Activated T-cell treated with anti-CD3 and anti-CD28 coated beads, Interleukin-2, amount 50 U/mL, for 72 hours (primary cell): ENCODE results near the gene ABCC1. TPM values are rescaled to one million over a fixed set of nuclear protein-coding genes. Genes with fewer than 3 reads are reported as not detected.
"Not testable (repeated sequence)": the region's sequence is repeated elsewhere in the genome, so short reads cannot be mapped to it uniquely, and the experiment has no call there.

ENCODE experiments used
- ATAC-seq, 2 donors: fragments of 150-1000 bp; cut with Tn5 transposase; replicated peaks in 1 of 2; 2 replicates each; pipeline ENCODE4 v1.10.0; 2021; ENCODE audit warnings: moderate library complexity in 2 of 2, mild to moderate bottlenecking in 1 of 2
- DNase-seq, 2 donors: peaks; one replicate each; pipeline ENCODE4 v3.0.0; 2021 to 2022; ENCODE audit warnings: mixed read lengths in 1 of 2
- H3K27ac Mint-ChIP-seq: one replicate; pipeline ENCODE4 v1.8.0; 2022; ENCODE audit warnings: mild to moderate bottlenecking, moderate library complexity, mixed read lengths
- H3K27me3 Mint-ChIP-seq: one replicate; pipeline ENCODE4 v1.8.0; 2022; ENCODE audit warnings: low read depth, mixed read lengths
- H3K36me3 Mint-ChIP-seq, 2 donors: one replicate each; pipeline ENCODE4 v1.8.0; 2022; ENCODE audit warnings: mixed read lengths in 2 of 2, mild to moderate bottlenecking in 1 of 2; ENCODE audit not compliant: insufficient read depth in 2 of 2
- H3K4me1 Mint-ChIP-seq: one replicate; pipeline ENCODE4 v1.8.0; 2022; ENCODE audit warnings: low read depth, mixed read lengths
- H3K4me3 Mint-ChIP-seq, 2 donors: one replicate each; pipeline ENCODE4 v1.8.0; 2022; ENCODE audit warnings: mild to moderate bottlenecking in 2 of 2, mixed read lengths in 2 of 2, moderate library complexity in 2 of 2
- H3K9me3 Mint-ChIP-seq, 2 donors: one replicate each; pipeline ENCODE4 v1.8.0; 2022; ENCODE audit warnings: mixed read lengths in 2 of 2
- total RNA-seq, 2 donors: library from RNA; stranded (reverse); gene quantifications; one replicate each; pipeline ENCODE4 v1.2.3, GENCODE V29; 2022

The ABCC1 gene
- total RNA-seq, 2 donors from 2014 or later: 82.3 to 90.4 TPM

DNA sequence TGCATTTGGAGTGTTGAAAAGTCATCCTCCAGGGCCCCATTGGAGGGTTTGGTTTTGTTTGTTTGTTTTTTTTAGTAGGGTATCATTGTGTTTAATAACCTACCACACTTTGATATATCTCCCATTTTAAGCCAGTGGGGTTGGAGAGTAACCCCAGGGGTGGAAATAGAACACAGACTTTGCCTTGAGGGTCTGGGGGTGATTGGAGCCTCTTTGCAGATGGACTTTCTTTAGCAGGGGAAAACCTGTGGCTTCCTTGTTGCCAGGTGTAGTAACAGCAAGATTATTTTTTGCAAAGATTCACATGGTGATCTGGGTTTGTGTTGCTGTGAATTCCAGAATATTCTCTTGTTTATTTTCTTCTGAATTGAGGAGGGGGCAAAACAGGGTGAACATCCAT lies 1.5 kb downstream of the ABCC1 start:
- peaks cover 66% of the 10 kb centered on the region for H3K4me1 Mint-ChIP-seq
- peak overlapping the region; percentile 98 for H3K27ac Mint-ChIP-seq
- DNase-seq (no peak), ATAC-seq (no peak)
- H3K9me3 Mint-ChIP-seq: no peaks in the 10 kb centered on the region
- H3K27me3 Mint-ChIP-seq: no peaks in the 10 kb centered on the region
- H3K4me3 Mint-ChIP-seq: peak overlapping the region; percentile 96 to 99
- peaks cover 12 to 25% of the 10 kb centered on the region in 2 donors for H3K36me3 Mint-ChIP-seq

DNA sequence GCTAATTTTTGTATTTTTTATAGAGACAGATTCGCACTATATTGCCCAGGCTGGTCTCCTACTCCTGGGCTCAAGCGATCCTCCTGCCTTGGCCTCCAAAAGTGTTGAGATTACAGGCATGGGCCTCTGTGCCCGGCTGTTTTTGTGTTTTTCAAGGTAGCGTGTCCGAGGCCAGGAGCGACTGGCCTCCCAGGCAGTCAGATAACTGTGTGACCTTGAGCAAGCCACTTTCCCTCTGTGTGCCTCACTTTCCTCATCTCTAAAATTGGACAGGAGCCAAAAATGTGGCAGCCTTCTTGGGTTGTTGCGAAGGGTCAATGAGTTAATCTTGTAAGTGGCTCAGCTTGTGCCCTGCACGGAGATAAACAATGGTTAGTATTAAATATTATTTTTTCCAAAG lies 2.4 kb downstream of the ABCC1 start:
- DNase-seq (no peak), ATAC-seq (no peak)
- Mint-ChIP-seq H3K36me3 (peaks cover 12 to 28% of the 10 kb centered on the region in 2 donors), H3K27me3 (no peaks in the 10 kb centered on the region), H3K9me3 (no peaks in the 10 kb centered on the region), H3K4me3 (peak overlapping the region; percentile 96 to 99), H3K4me1 (peaks cover 68% of the 10 kb centered on the region), H3K27ac (peak overlapping the region; percentile 98)

DNA sequence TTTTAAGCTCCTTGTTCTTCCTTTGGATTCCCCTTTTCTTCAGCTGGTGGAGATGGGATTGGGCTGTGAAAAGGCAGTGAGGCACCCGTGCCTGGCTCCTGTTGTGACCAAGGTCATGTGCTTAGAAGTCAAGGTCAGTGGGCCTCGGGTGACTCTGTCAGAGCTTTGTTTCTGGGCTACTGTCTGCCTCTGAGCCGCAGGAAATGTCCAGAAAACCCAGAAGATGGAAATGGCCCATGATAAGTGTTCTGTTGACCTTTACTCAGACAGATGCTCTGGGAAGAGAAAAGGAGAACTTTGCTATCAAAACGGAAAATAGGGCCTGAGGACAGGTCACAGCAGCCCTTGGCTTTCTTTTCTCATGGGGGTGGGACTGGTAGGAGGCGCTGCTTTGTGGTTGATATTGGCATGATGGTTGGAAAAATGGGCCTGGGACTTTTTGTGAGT lies 2.9 kb downstream of the ABCC1 start:
- Mint-ChIP-seq H3K4me1 (peaks cover 71% of the 10 kb centered on the region), H3K36me3 (peaks cover 12 to 28% of the 10 kb centered on the region in 2 donors), H3K9me3 (no peaks in the 10 kb centered on the region), H3K4me3 (peak overlapping the region; percentile 96 to 99), H3K27me3 (no peaks in the 10 kb centered on the region), H3K27ac (peak overlapping the region; percentile 98)
- ATAC-seq: no peak
- DNase-seq: no peak

DNA sequence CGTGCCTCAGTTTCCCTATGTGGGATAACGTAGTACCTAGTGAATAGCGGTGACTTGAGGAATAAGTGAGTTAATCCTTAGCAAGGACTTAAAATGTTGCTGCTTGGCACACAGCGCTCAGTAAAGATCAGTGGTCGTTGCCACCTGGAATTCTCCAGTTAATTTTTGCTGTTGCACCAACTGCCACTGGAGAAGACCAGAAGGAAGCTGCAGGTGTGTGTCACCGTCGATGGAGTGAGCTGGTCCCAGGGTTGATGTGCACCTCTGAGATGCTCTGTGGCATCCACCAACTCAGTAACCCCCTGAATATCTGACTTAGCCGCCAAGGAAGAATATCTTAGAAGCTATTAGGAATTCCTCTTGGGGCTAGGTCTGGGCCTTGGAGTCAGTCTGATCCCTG lies 4.1 kb downstream of the ABCC1 start:
- no peaks in the 10 kb centered on the region for H3K9me3 Mint-ChIP-seq
- H3K4me3 Mint-ChIP-seq: peak overlapping the region; percentile 96 to 99
- H3K36me3 Mint-ChIP-seq: peaks cover 12 to 28% of the 10 kb centered on the region in 2 donors
- H3K27ac Mint-ChIP-seq: peak overlapping the region; percentile 25
- ATAC-seq: no peak
- H3K4me1 Mint-ChIP-seq: peaks cover 76% of the 10 kb centered on the region
- DNase-seq: no peak
- no peaks in the 10 kb centered on the region for H3K27me3 Mint-ChIP-seq

DNA sequence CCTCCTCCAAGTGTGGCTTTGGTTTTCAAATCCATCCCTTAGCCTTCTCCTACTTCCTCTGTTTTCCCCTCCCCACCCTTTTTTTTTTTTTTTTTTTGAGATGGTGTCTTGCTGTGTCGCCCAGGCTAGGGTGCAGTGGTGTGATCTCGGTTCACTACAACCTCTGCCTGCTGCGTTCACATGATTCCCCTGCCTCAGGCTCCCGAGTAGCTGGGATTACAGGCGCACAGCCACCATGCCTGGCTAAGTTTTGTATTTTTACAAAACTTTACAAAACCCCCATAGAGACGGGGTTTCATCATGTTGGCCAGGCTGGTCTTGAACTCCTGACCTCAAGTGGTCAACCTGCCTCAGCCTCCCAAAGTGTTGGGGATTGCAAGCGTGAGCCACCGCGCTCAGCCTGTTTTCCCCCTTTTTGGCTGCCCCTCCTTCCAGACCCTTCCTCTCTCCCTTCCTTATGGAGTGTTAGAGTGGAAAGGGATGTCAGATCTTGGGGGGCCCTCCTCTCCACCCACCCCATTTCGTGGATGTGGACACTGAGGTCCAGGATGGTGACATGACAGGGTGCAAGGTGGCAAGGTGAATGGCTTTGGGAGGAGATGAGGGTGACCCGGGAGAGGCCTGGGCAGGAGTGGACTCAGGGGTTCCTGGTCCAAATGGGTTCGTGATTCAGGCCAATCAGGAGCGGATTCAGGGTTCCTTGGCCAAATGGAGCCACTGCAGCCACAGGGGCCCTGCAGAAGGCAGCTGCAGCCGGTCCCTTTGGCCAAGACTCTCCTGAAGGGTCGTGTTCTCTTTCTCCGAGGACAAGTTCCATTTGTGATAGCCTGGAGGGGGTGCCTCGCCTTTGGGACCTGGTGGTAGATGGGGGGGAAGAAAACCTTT lies 4.8 kb downstream of the ABCC1 start:
- H3K36me3 Mint-ChIP-seq: peaks cover 12 to 28% of the 10 kb centered on the region in 2 donors
- no peaks in the 10 kb centered on the region for H3K9me3 Mint-ChIP-seq
- no peaks in the 10 kb centered on the region for H3K27me3 Mint-ChIP-seq
- DNase-seq (no peak), ATAC-seq (no peak)
- peak overlapping the region in 1 of 2 donors; percentile 32 for H3K4me3 Mint-ChIP-seq
- no peak overlapping the region for H3K27ac Mint-ChIP-seq
- H3K4me1 Mint-ChIP-seq: peaks cover 76% of the 10 kb centered on the region

DNA sequence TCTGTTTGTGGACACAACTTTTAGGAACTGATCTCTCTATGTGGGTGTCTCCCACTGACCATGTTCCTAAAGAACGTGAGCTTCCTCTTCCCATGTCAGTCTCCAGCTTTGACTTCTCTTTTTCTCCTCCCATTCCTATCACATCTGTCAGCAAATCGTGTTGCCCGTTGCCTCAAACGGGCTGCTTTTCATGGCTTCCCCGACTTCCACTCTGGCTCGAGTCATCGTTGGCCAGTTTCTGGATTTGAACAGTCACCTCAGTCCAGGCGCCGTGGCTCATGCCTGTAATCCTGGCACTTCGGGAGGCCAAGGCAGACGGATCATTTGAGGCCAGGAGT lies 5.4 kb downstream of the ABCC1 start:
- DNase-seq (no peak), ATAC-seq (no peak)
- Mint-ChIP-seq H3K36me3 (peaks cover 12 to 28% of the 10 kb centered on the region in 2 donors), H3K27me3 (no peaks in the 10 kb centered on the region), H3K9me3 (no peaks in the 10 kb centered on the region), H3K4me1 (peaks cover 82% of the 10 kb centered on the region), H3K4me3 (peak overlapping the region in 1 of 2 donors; percentile 12), H3K27ac (peak overlapping the region; percentile 0)

DNA sequence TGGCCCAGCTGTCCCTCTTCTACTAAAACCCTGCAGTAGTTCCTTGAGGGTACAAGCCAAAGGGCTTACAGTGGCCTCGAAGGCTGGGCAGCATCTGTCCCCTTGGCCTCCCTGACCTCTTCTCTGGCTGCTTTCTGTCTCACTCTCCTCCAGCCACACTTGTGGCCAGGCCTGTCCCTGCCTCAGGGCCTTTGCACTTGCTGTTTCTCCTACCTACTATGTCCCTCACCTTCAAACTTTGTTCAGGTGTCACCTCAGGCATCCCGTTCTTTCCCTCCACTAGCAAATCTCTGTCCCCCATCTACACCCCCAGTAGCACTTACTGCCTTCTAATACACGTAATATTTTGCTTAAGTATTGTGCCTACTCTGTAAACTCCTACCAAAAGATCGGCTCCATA lies 6.0 kb downstream of the ABCC1 start:
- Mint-ChIP-seq H3K4me1 (peaks cover 89% of the 10 kb centered on the region), H3K9me3 (no peaks in the 10 kb centered on the region), H3K36me3 (peaks cover 16 to 29% of the 10 kb centered on the region in 2 donors), H3K4me3 (peak overlapping the region; percentile 2 to 14), H3K27me3 (no peaks in the 10 kb centered on the region), H3K27ac (peak overlapping the region; percentile 52)
- no peak for ATAC-seq
- DNase-seq: no peak

DNA sequence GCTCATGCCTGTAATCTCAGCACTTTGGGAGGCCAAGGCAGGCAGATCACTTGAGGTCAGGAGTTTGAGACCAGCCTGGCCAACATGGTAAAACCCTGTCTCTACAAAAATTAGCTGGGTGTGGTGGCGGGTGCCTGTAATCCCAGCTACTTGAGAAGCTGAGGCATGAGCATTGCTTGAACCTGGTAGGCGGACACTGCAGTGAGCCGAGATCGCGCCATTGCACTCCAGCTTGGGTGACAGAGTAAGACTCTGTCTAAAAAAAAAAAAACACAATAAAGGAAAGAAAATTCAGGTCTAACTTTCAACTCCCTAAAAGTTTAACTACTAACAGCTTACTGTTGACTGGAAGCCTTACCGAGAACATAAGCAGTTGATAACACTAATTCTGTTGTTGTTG lies 6.7 kb downstream of the ABCC1 start:
- H3K36me3 Mint-ChIP-seq: peaks cover 12 to 25% of the 10 kb centered on the region in 2 donors
- H3K4me3 Mint-ChIP-seq: peak overlapping the region in 1 of 2 donors; percentile 34
- not testable (repeated sequence) for H3K9me3 Mint-ChIP-seq, DNase-seq, H3K27me3 Mint-ChIP-seq, ATAC-seq
- peaks cover 90% of the 10 kb centered on the region for H3K4me1 Mint-ChIP-seq
- H3K27ac Mint-ChIP-seq: peak overlapping the region; percentile 52

DNA sequence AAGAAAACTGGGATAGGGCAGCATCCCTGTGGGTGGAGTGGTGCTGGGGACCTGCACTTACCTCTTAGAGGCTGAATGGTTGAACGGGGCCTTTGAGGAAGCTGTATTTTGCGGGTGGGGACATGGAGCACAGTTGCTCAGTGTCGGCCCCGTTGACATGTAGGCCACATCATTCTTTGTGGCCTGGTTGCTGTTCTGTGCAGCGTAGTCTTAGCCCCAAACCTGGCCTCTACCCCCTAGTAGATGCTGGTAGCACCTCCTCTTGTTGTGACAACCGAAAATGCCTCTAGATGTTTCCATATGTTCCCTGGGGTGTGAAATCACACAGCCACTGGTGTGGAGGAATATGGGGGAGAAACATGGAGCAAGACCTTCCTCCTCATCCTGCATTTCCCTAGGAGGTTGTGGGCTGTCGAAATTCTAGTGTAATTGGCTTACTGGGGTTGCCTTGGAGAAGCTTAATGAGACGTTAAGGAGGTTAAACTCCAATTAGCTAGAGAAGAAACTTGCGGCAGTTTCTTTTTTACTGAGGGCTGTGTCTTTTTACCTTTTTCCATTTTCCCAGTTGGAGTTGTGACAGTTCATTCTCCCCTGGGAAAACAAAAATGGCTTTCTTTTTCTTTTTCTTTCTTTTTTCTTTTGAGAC lies 9.4 kb downstream of the ABCC1 start:
- DNase-seq: no peak
- ATAC-seq: peak in 1 of 2 donors; percentile 27
- peak overlapping the region; percentile 99 for H3K27ac Mint-ChIP-seq
- peak overlapping the region in 1 of 2 donors; percentile 91 for H3K4me3 Mint-ChIP-seq
- peaks cover 87% of the 10 kb centered on the region for H3K4me1 Mint-ChIP-seq
- H3K9me3 Mint-ChIP-seq: peaks cover 3 to 10% of the 10 kb centered on the region in 2 donors
- H3K27me3 Mint-ChIP-seq: no peaks in the 10 kb centered on the region
- H3K36me3 Mint-ChIP-seq: peaks cover 19 to 34% of the 10 kb centered on the region in 2 donors

DNA sequence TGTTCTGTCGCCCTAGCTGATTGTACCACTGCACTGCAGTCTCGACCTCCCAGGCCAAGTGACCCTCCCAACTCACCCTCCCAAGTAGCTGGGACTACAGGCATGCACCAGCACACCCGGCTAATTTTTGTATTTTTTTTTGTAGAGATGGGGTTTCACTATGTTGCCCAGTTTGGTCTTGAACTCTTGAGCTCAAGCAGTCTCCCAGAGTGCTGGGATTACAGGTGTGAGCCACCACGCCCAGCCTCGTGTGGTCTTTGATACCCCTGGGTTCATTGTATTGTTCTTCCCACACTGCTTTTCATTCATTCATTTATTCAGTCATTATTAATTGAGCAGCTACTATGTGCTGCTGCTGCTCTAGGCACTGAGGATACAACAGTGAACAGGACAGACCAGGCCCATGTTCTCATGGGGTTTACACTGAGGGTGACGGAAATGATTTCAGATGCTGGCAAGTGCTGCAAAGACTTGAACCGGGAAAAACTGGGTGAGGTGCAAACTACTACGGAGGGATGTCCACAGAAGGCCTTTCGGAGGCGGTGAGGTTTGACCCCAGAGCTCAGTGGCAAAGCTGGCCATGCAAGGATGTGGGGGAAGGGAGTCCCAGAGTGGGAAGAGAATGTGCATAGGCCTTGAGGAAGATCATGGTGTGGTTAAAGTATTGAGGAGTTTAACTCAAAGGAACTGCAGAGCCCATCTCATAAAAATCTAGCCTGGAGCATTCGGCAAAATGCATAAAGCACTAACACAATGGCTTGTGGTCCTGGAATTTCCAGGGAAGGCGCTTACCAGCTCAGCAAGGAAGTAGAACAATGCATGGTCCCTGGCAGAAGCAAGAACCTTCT lies 10.9 kb downstream of the ABCC1 start:
- no peaks in the 10 kb centered on the region for H3K27me3 Mint-ChIP-seq
- peaks cover 86% of the 10 kb centered on the region for H3K4me1 Mint-ChIP-seq
- DNase-seq: no peak
- no peak for ATAC-seq
- peaks cover 21 to 40% of the 10 kb centered on the region in 2 donors for H3K36me3 Mint-ChIP-seq
- H3K9me3 Mint-ChIP-seq: peaks cover 3 to 13% of the 10 kb centered on the region in 2 donors
- peak overlapping the region; percentile 99 for H3K27ac Mint-ChIP-seq
- H3K4me3 Mint-ChIP-seq: peak overlapping the region; percentile 69 to 91

DNA sequence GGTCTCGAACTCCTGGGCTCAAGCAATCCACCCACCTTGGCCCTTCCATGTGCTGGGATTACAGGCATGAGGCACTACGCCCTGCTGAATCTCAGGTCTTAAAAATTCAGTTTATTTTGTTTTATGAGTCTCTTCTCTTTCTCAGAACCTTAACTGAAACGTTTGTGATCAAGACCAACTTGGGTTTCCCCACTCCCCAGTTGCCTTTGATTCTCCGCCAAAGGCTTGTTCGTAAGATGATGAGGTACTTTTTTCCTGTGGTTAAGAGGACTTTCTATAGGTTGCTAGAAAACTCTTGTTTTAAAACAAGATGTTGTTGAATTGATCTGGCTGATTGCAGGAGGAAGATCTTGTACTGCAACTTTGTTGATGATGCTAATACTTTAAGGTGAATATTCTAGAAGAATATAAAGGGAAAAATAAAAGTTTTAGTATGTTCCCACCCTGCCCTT lies 11.7 kb downstream of the ABCC1 start:
- Mint-ChIP-seq H3K27ac (peak overlapping the region; percentile 99), H3K4me3 (peak overlapping the region; percentile 69 to 91), H3K27me3 (no peaks in the 10 kb centered on the region), H3K36me3 (peaks cover 18 to 40% of the 10 kb centered on the region in 2 donors), H3K9me3 (peaks cover 3 to 13% of the 10 kb centered on the region in 2 donors), H3K4me1 (peaks cover 86% of the 10 kb centered on the region)
- DNase-seq (peak; percentile 78 to 83), ATAC-seq (peak; percentile 91 to 93)

DNA sequence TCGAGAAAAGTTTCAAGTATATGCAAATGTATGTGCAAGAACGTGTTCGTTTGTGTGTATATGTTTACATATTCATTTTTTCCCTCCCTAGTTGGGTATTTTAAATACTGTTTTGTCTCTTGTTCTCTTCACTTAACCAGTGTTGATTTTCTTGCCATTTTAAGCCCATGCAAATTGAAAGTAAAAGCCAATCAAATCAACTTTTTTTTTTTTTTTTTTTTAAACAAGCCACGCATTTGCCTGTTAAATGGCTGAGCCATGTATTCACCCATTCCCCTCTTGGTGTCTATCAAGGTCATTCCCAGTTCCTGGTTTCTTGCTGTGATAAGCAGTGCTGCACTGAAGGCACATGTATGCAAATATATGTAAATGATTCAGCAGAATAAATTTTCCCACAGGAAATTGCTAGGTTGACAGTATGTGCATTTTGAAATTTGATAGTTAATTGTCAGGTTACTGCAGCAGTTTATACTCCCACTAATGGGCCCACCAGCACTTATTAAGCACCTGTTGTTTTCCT lies 12.2 kb downstream of the ABCC1 start:
- H3K36me3 Mint-ChIP-seq: peaks cover 18 to 40% of the 10 kb centered on the region in 2 donors
- no peaks in the 10 kb centered on the region for H3K27me3 Mint-ChIP-seq
- H3K9me3 Mint-ChIP-seq: peaks cover 3 to 13% of the 10 kb centered on the region in 2 donors
- ATAC-seq (peak; percentile 70), DNase-seq (no peak)
- H3K4me3 Mint-ChIP-seq: peak overlapping the region; percentile 69 to 91
- peaks cover 84% of the 10 kb centered on the region for H3K4me1 Mint-ChIP-seq
- H3K27ac Mint-ChIP-seq: peak overlapping the region; percentile 99
